A549 (cell line): ENCODE data around the gene EXOC5. TPM values are rescaled to one million over a fixed set of nuclear protein-coding genes. Genes with fewer than 3 reads are reported as not detected.

Source experiments
- ATAC-seq, 2 experiments: fragments of 200-7000 bp in 1 of 2; fragments of >200 bp in 1 of 2; cut with Nextera tagmentation in 1 of 2; cut with Tn5 transposase in 1 of 2; 3 replicates each; pipeline versions ENCODE4 v1.8.0 to v1.9.1; 2018 to 2020; ENCODE audit warnings: mild to moderate bottlenecking in 1 of 2, moderate library complexity in 1 of 2
- CTCF ChIA-PET: fragments of 300-600 bp; sonication (Branson Sonifier 250); formaldehyde crosslinking; extraction: SDS; loops from one replicate; lab custom pipeline; 2021; ENCODE audit warnings: antibody characterized with exemption, inconsistent platforms; lab: Yijun Ruan, JAX
- POLR2A ChIA-PET: fragments of 350-600 bp; formaldehyde crosslinking; extraction: SDS; loops from one replicate; lab custom pipeline; 2021; ENCODE audit warnings: antibody characterized with exemption, inconsistent platforms; lab: Yijun Ruan, JAX
- DNase-seq, 2 experiments: peaks; one replicate each; pipeline versions ENCODE4 v3.0.0 to v3.0.0-alpha.2; 2011 to 2016; ENCODE audit warnings: low read depth in 1 of 2, low spot score in 1 of 2
- FAIRE-seq: peaks from 2 replicates; lab custom pipeline; 2011; peaks lifted over from hg19 to GRCh38; lab: Jason Lieb, UNC
- H3K27ac ChIP-seq, 2 experiments: fragments of >200 bp; sonication (Bioruptor Twin); formaldehyde crosslinking; 3 replicates each; pipeline ENCODE4 v1.5.1; 2016 to 2017
- H3K4me1 ChIP-seq: fragments of >200 bp; sonication (Bioruptor Twin); formaldehyde crosslinking; 3 replicates; pipeline ENCODE4 v1.6.1; 2016
- H3K4me2 ChIP-seq: fragments of >200 bp; sonication (Bioruptor Twin); formaldehyde crosslinking; 3 replicates; pipeline ENCODE4 v1.6.1; 2016
- H3K4me3 ChIP-seq: fragments of >200 bp; sonication (Bioruptor Twin); formaldehyde crosslinking; 3 replicates; pipeline ENCODE4 v1.5.1; 2016
- H3K9me3 ChIP-seq: fragments of >200 bp; sonication (Bioruptor Twin); formaldehyde crosslinking; 3 replicates; pipeline ENCODE4 v1.6.1; 2016
- CEBPB ChIP-seq, 2 experiments: fragments of >200 bp in 1 of 2; sonication (Bioruptor Twin) in 1 of 2; formaldehyde crosslinking in 1 of 2; IDR thresholded peaks; 2 replicates each; pipeline ENCODE4 v1.6.1; 2012 to 2016
- EHMT2 ChIP-seq: fragments of 200-600 bp; sonication (generic); IDR thresholded peaks from 2 replicates; pipeline ENCODE4 v1.6.1; 2016; ENCODE audit warnings: antibody characterized with exemption, low read depth, mild to moderate bottlenecking, moderate library complexity
- ELK1 ChIP-seq: fragments of 150-350 bp; IDR thresholded peaks from 2 replicates; pipeline ENCODE4 v1.6.1; 2014; ENCODE audit warnings: low read depth, mild to moderate bottlenecking, low read length
- EP300 ChIP-seq, 2 experiments: fragments of >200 bp; sonication (Bioruptor Twin); formaldehyde crosslinking; IDR thresholded peaks; 2 replicates in 1 of 2; 3 replicates in 1 of 2; pipeline ENCODE4 v1.6.1; 2016 to 2017
- ESRRA ChIP-seq: fragments of 150-350 bp; IDR thresholded peaks from 2 replicates; pipeline ENCODE4 v1.6.1; 2014; ENCODE audit warnings: mild to moderate bottlenecking, low read length, borderline replicate concordance
- FOXS1 ChIP-seq: fragments of 250-450 bp; sonication (Bioruptor Pico); IDR thresholded peaks from 2 replicates; pipeline ENCODE4 v1.5.0; 2020; ENCODE audit warnings: mild to moderate bottlenecking, moderate library complexity
- GATA3 ChIP-seq: IDR thresholded peaks from 2 replicates; pipeline ENCODE4 v1.6.1; 2012; ENCODE audit warnings: borderline replicate concordance
- HDAC2 ChIP-seq: fragments of 200-600 bp; sonication (generic); IDR thresholded peaks from 2 replicates; pipeline ENCODE4 v1.6.1; 2016
- HMGXB4 ChIP-seq: fragments of 250-450 bp; sonication (Bioruptor Pico); IDR thresholded peaks from 2 replicates; pipeline ENCODE4 v1.5.0; 2021; ENCODE audit warnings: mild to moderate bottlenecking, moderate library complexity, borderline replicate concordance
- HOXB13 ChIP-seq: fragments of 250-450 bp; sonication (Bioruptor Pico); IDR thresholded peaks from 2 replicates; pipeline ENCODE4 v1.5.0; 2020; ENCODE audit warnings: low read depth, mild to moderate bottlenecking, moderate library complexity
- HOXB5 ChIP-seq: fragments of 250-450 bp; sonication (Bioruptor Pico); IDR thresholded peaks from 2 replicates; pipeline ENCODE4 v1.5.0; 2020; ENCODE audit warnings: mild to moderate bottlenecking, moderate library complexity
- KDM5A ChIP-seq: fragments of 200-600 bp; sonication (generic); IDR thresholded peaks from 2 replicates; pipeline ENCODE4 v1.6.1; 2016; ENCODE audit warnings: antibody characterized with exemption, mild to moderate bottlenecking
- MYC ChIP-seq: IDR thresholded peaks from 2 replicates; pipeline ENCODE4 v1.6.1; 2012; ENCODE audit warnings: mild to moderate bottlenecking, inconsistent platforms, low read length, improper control_type of control experiment, borderline replicate concordance
- NR3C1 ChIP-seq: fragments of >200 bp; sonication (Bioruptor Twin); formaldehyde crosslinking; IDR thresholded peaks from 3 replicates; pipeline ENCODE4 v1.6.1; 2017
- POLR2AphosphoS2 ChIP-seq: conservative IDR thresholded peaks from 2 replicates; pipeline ENCODE4 v1.6.1; 2012; ENCODE audit warnings: low read length, improper control_type of control experiment, inconsistent platforms
- RFX5 ChIP-seq: fragments of 450-650 bp; IDR thresholded peaks from 2 replicates; pipeline ENCODE4 v1.7.1; 2014; ENCODE audit warnings: antibody characterized with exemption, mild to moderate bottlenecking, moderate library complexity
- SREBF2 ChIP-seq: fragments of 450-650 bp; IDR thresholded peaks from 2 replicates; pipeline ENCODE4 v1.6.1; 2014; ENCODE audit warnings: mild to moderate bottlenecking, moderate library complexity
- TP53 ChIP-seq: fragments of 250-450 bp; sonication (Bioruptor Pico); IDR thresholded peaks from 2 replicates; pipeline ENCODE4 v1.5.0; 2021; ENCODE audit warnings: mild to moderate bottlenecking, moderate library complexity
- ZFP36 ChIP-seq: fragments of 450-650 bp; IDR thresholded peaks from 2 replicates; pipeline ENCODE4 v1.6.1; 2014; ENCODE audit warnings: borderline replicate concordance; ENCODE audit not compliant: partially characterized antibody
- ZSCAN20 ChIP-seq: fragments of 250-450 bp; sonication (Bioruptor Pico); IDR thresholded peaks from 2 replicates; pipeline ENCODE4 v1.8.0; 2022; ENCODE audit warnings: mild to moderate bottlenecking, moderate library complexity
- WGBS: methylation state at CpG from one replicate; pipeline ENCODE4 v1.1.6; 2017; ENCODE audit errors: missing lambda C conversion rate; 5-methylcytosine and 5-hydroxymethylcytosine counted together
- polyA plus RNA-seq, 4 experiments: library from polyadenylated mRNA; depleted of rRNA in 3 of 4; stranded (reverse); fragments of >200 nt; fragmentation: RNase III in 1 of 4; extraction: RNeasy Plus Mini Kit Qiagen cat#74134 plus additional on column Dnase treatment in 1 of 4; gene quantifications; 2 replicates in 3 of 4; 3 replicates in 1 of 4; pipeline ENCODE4 v1.2.3, GENCODE V29; 2011 to 2017
- TF ChIP-seq, protein P1 (sequence below): fragments of 250-450 bp; sonication (Bioruptor Pico); IDR thresholded peaks from 2 replicates; pipeline ENCODE4 v1.5.0; 2020; ENCODE audit warnings: low read depth, mild to moderate bottlenecking, moderate library complexity

Gene EXOC5
- polyA plus RNA-seq, 2 of the 4 experiments (the other 2 are of a cell fraction) = 30.4 to 64.6 TPM

GRCh38 chr14:57171363-57171762 is 97.3 kb downstream of the EXOC5 start (continued):
- TF ChIP-seq, protein P1, sequence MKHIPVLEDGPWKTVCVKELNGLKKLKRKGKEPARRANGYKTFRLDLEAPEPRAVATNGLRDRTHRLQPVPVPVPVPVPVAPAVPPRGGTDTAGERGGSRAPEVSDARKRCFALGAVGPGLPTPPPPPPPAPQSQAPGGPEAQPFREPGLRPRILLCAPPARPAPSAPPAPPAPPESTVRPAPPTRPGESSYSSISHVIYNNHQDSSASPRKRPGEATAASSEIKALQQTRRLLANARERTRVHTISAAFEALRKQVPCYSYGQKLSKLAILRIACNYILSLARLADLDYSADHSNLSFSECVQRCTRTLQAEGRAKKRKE (CRISPR knock-in tag) = no peak
- TF ChIP-seq, all 56 proteins: peak for 0

- ChIA-PET CTCF (no interaction called here), POLR2A (no interaction called here)
- ATAC-seq (no peak), DNase-seq (no peak), FAIRE-seq (no peak)
- Histone ChIP-seq H3K27ac (no peak overlapping the region), H3K4me3 (no peak overlapping the region), H3K4me1 (no peaks in the 10 kb centered on the region), H3K9me3 (no peaks in the 10 kb centered on the region), H3K4me2 (no peak overlapping the region)
- TF ChIP-seq HMGXB4 (CRISPR knock-in tag) (no peak), ELK1 (no peak), HDAC2 (no peak), RFX5 (no peak), FOXS1 (CRISPR knock-in tag) (no peak), ZFP36 (no peak), NR3C1 (no peak), GATA3 (no peak), MYC (no peak), EP300 (IDR thresholded peaks at IDR 0.05) (no peak), HOXB5 (CRISPR knock-in tag) (no peak), SREBF2 (no peak), CEBPB (IDR thresholded peaks at IDR 0.05) (no peak), HOXB13 (CRISPR knock-in tag) (no peak), TP53 (CRISPR knock-in tag) (no peak), POLR2AphosphoS2 (no peak), ESRRA (no peak)
- TF ChIP-seq, protein P1 (CRISPR knock-in tag) = no peak
- 38% methylated on average over 3 of the region's 3 CpGs for WGBS
These were observed 98.8 kb downstream of the EXOC5 start for GRCh38 chr14:57169901-57170300.

GRCh38 chr14:57168138-57168679 is 100.5 kb downstream of the EXOC5 start:
- POLR2A ChIA-PET = no interaction called here
- TF ChIP-seq CEBPB (IDR thresholded peaks at IDR 0.05) (no peak), ZSCAN20 (CRISPR knock-in tag) (no peak), KDM5A (no peak), EHMT2 (no peak), HMGXB4 (CRISPR knock-in tag) (no peak)
- H3K9me3 ChIP-seq = no peaks in the 10 kb centered on the region

More at GRCh38 chr14:57168138-57168679, 100.5 kb downstream of the EXOC5 start:
- CTCF ChIA-PET = interaction anchor here (1.8 kb wide), 1 partner anchor 14 kb away, joined by 4 read pairs; no protein-coding TSS in a partner anchor
- FAIRE-seq (no peak), ATAC-seq (no peak), DNase-seq (no peak)
- Histone ChIP-seq H3K4me3 (no peak overlapping the region), H3K4me2 (no peak overlapping the region), H3K4me1 (no peaks in the 10 kb centered on the region), H3K27ac (no peak overlapping the region)
- WGBS = 68% methylated on average over 2 of the region's 2 CpGs
